HL-60 (cell line): ENCODE measurements around the gene SENP3.

Source experiments
- DNase-seq, 2 experiments: peaks; one replicate each; pipeline ENCODE4 v3.0.0-alpha.2; 2010 to 2020; ENCODE audit warnings: low read depth in 1 of 2, low spot score in 1 of 2
- H3K27ac ChIP-seq: fragments of 250-450 bp; sonication (Bioruptor Pico); replicated peaks from 2 replicates; pipeline ENCODE4 v1.5.1; 2020; ENCODE audit warnings: mild to moderate bottlenecking, moderate library complexity
- H3K27me3 ChIP-seq: fragments of 250-450 bp; sonication (Bioruptor Pico); 2 replicates; pipeline ENCODE4 v1.5.1; 2021; ENCODE audit warnings: mild to moderate bottlenecking, moderate library complexity; ENCODE audit not compliant: insufficient read depth, poor library complexity, severe bottlenecking
- H3K4me3 ChIP-seq: replicated peaks from 2 replicates; pipeline ENCODE4 v1.5.1; 2011; ENCODE audit warnings: mild to moderate bottlenecking, control low read depth, low read length; ENCODE audit not compliant: insufficient read depth
- CTCF ChIP-seq: IDR thresholded peaks from one replicate; pipeline ENCODE4 v1.5.1; 2011; ENCODE audit warnings: low read length, control low read depth, inconsistent platforms; ENCODE audit not compliant: insufficient read depth
- GABPA ChIP-seq: IDR thresholded peaks from 2 replicates; pipeline ENCODE4 v1.6.1; 2012; ENCODE audit warnings: low read depth
- POLR2AphosphoS5 ChIP-seq: IDR thresholded peaks from 2 replicates; pipeline ENCODE4 v1.6.1; 2012; ENCODE audit warnings: low read depth
- REST ChIP-seq: IDR thresholded peaks from 2 replicates; pipeline ENCODE4 v1.6.1; 2012; ENCODE audit warnings: low read depth; ENCODE audit not compliant: insufficient replicate concordance
- SPI1 ChIP-seq: IDR thresholded peaks from 2 replicates; pipeline ENCODE4 v1.6.1; 2012; ENCODE audit warnings: low read depth, mild to moderate bottlenecking, borderline replicate concordance

Gene SENP3

DNA sequence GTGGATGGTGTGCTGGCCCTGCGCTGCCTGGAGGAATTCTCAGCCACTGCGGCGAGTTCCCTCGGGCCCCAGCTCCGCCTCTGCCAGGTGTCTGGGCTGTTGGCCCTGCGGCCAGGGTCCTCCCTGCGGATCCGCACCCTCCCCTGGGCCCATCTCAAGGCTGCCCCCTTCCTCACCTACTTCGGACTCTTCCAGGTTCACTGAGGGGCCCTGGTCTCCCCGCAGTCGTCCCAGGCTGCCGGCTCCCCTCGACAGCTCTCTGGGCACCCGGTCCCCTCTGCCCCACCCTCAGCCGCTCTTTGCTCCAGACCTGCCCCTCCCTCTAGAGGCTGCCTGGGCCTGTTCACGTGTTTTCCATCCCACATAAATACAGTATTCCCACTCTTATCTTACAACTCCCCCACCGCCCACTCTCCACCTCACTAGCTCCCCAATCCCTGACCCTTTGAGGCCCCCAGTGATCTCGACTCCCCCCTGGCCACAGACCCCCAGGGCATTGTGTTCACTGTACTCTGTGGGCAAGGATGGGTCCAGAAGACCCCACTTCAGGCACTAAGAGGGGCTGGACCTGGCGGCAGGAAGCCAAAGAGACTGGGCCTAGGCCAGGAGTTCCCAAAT, 4.5 kb upstream of the SENP3 start:
- Histone ChIP-seq H3K4me3 (no peak overlapping the region), H3K27ac (peak overlapping the region; percentile 94), H3K27me3 (no peaks in the 10 kb centered on the region)
- DNase-seq, result no peak
- TF ChIP-seq GABPA, result no peak
- no peak for TF ChIP-seq POLR2AphosphoS5
- no peak for TF ChIP-seq SPI1
- TF ChIP-seq CTCF, result no peak
- no peak for TF ChIP-seq REST

- peak; percentile 84 to 90 for DNase-seq
- peak overlapping the region; percentile 94 for H3K27ac ChIP-seq
- peak overlapping the region; percentile 59 for H3K4me3 ChIP-seq
- H3K27me3 ChIP-seq, result no peaks in the 10 kb centered on the region
- peak; percentile 28; the same call in 1 of the 2 replicates for TF ChIP-seq SPI1
- TF ChIP-seq GABPA, result no peak
Observed at GRCh38 chr17:7557775-7558543, 3.8 kb upstream of the SENP3 start.

GRCh38 chr17:7558544-7559319, 3.0 kb upstream of the SENP3 start, which contains the start of gene TNFSF13:
Gene TNFSF13 (plus strand): TSS chr17:7558750. CDS start chr17:7559040, 290 bp downstream.
- H3K27me3 ChIP-seq, result no peaks in the 10 kb centered on the region
- TF ChIP-seq POLR2AphosphoS5 (peak; percentile 33; the same call in 1 of the 2 replicates), GABPA (no peak), SPI1 (peak; percentile 31; the same call in 1 of the 2 replicates)
- peak in 1 of 2 experiments; percentile 69 for DNase-seq
- H3K27ac ChIP-seq, result peak within 1 kb of the TSS; percentile 94
- peak within 1 kb of the TSS; percentile 59 for H3K4me3 ChIP-seq

DNA sequence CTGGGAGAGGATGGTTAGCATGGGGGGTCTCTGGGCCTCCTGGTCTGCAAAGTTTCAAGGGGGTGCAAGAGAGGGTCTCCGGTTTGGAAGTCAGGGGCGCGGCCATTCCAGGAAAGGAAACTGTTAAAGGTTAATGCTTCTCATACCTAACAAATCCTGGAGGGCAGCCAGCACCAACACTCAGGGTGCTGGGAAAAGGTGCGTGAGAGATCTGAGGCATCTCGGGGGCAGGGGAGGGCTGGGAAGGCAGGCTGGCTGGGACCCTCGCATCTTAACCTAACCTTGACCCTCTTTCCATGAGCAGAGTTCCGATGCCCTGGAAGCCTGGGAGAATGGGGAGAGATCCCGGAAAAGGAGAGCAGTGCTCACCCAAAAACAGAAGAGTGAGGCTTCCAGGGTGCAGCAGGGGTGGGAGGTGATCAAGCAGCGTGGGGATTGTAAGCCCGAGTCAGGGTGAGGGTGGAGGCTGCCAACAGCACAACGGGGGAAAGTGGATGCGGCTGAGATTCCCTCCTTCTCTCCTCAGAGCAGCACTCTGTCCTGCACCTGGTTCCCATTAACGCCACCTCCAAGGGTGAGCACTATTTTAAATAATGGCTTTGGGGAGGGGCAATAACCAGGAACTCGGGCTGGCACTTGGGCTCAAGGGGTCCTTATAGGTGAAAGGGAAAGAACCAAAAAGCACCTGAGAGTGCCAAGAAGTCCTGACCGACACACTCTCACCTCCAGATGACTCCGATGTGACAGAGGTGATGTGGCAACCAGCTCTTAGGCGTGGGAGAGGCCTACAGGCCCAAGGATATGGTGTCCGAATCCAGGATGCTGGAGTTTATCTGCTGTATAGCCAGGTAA, 2.2 kb upstream of the SENP3 start:
- Histone ChIP-seq H3K27me3 (no peaks in the 10 kb centered on the region), H3K27ac (peak overlapping the region; percentile 94), H3K4me3 (peak overlapping the region; percentile 59)
- DNase-seq, result peak in 1 of 2 experiments; percentile 22
- TF ChIP-seq REST, result no peak
- TF ChIP-seq GABPA, result no peak
- no peak for TF ChIP-seq POLR2AphosphoS5
- TF ChIP-seq SPI1, result no peak
- TF ChIP-seq CTCF, result no peak
